Mesendoderm (in vitro differentiated cells): Measurements from ENCODE around the gene USF2.

ENCODE experiments used
- DNase-seq: peaks from one replicate; pipeline ENCODE4 v3.0.0; 2013
- H2AK5ac ChIP-seq: 2 replicates; pipeline ENCODE4 v1.6.1; 2013; ENCODE audit warnings: low read length, inconsistent platforms
- H2BK120ac ChIP-seq: 2 replicates; pipeline ENCODE4 v1.6.1; 2013; ENCODE audit warnings: low read depth, mild to moderate bottlenecking, low read length, moderate library complexity, mixed read lengths
- H2BK15ac ChIP-seq: replicated peaks from 2 replicates; pipeline ENCODE4 v1.6.1; 2013; ENCODE audit warnings: low read depth, mild to moderate bottlenecking, moderate library complexity
- H2BK5ac ChIP-seq: 2 replicates; pipeline ENCODE4 v1.6.1; 2013; ENCODE audit warnings: low read length, inconsistent platforms
- H3K18ac ChIP-seq: 2 replicates; pipeline ENCODE4 v1.6.1; 2013; ENCODE audit warnings: mild to moderate bottlenecking, low read length, mixed read lengths
- H3K23ac ChIP-seq: one replicate; pipeline ENCODE4 v1.6.1; 2013; ENCODE audit warnings: low read length
- H3K27ac ChIP-seq: 2 replicates; pipeline ENCODE4 v1.5.1; 2013; ENCODE audit warnings: low read depth, mild to moderate bottlenecking, inconsistent platforms, low read length, moderate library complexity
- H3K27me3 ChIP-seq: 2 replicates; pipeline ENCODE4 v1.6.1; 2013; ENCODE audit warnings: low read length, control low read depth, mild to moderate bottlenecking, inconsistent platforms; ENCODE audit not compliant: insufficient read depth, poor library complexity
- H3K36me3 ChIP-seq: 2 replicates; pipeline ENCODE4 v1.6.1; 2013; ENCODE audit warnings: low read length, inconsistent platforms; ENCODE audit not compliant: control insufficient read depth, insufficient read depth
- H3K4ac ChIP-seq: one replicate; pipeline ENCODE4 v1.6.1; 2013; ENCODE audit warnings: low read depth, mild to moderate bottlenecking, low read length, moderate library complexity
- H3K4me1 ChIP-seq: 2 replicates; pipeline ENCODE4 v1.6.1; 2013; ENCODE audit warnings: low read depth, low read length, inconsistent platforms; ENCODE audit not compliant: control insufficient read depth
- H3K4me2 ChIP-seq: 2 replicates; pipeline ENCODE4 v1.6.1; 2013; ENCODE audit warnings: low read length
- H3K4me3 ChIP-seq: 2 replicates; pipeline ENCODE4 v1.5.1; 2013; ENCODE audit warnings: mild to moderate bottlenecking, low read length
- H3K56ac ChIP-seq: one replicate; pipeline ENCODE4 v1.6.1; 2013; ENCODE audit warnings: low read length
- H3K79me1 ChIP-seq: 2 replicates; pipeline ENCODE4 v1.6.1; 2013; ENCODE audit warnings: low read length, inconsistent platforms
- H3K79me2 ChIP-seq: 2 replicates; pipeline ENCODE4 v1.6.1; 2013; ENCODE audit warnings: mild to moderate bottlenecking, low read length; ENCODE audit not compliant: control insufficient read depth, insufficient read depth
- H3K9ac ChIP-seq: 2 replicates; pipeline ENCODE4 v1.6.1; 2013; ENCODE audit warnings: low read length, inconsistent platforms
- H4K5ac ChIP-seq: one replicate; pipeline ENCODE4 v1.6.1; 2013; ENCODE audit warnings: low read length
- H4K8ac ChIP-seq: one replicate; pipeline ENCODE4 v1.6.1; 2013; ENCODE audit warnings: low read depth, mild to moderate bottlenecking, control low read depth, low read length, moderate library complexity
- WGBS: extraction: QIAGEN DNeasy Blood & Tissue Kit; methylation state at CpG from one replicate; pipeline ENCODE4 v1.1.7; 2013; ENCODE audit warnings: low lambda C conversion rate, missing lambda C conversion rate; ENCODE audit not compliant: insufficient coverage; ENCODE audit errors: extremely low coverage; 5-methylcytosine and 5-hydroxymethylcytosine counted together

USF2 gene

GRCh38 chr19:35254341-35255297 is 14.1 kb upstream of the USF2 start:
- no peak overlapping the region for H3K56ac ChIP-seq
- peaks cover 11% of the 10 kb centered on the region for H3K36me3 ChIP-seq
- H2AK5ac ChIP-seq = no peak overlapping the region
- H3K23ac ChIP-seq = no peak overlapping the region
- no peak overlapping the region for H3K4me2 ChIP-seq
- H2BK15ac ChIP-seq = no peak overlapping the region
- H3K27me3 ChIP-seq = no peaks in the 10 kb centered on the region
- H2BK120ac ChIP-seq = no peak overlapping the region
- no peak overlapping the region for H4K5ac ChIP-seq
- no peak overlapping the region for H3K4ac ChIP-seq
- H4K8ac ChIP-seq = no peak overlapping the region
- H2BK5ac ChIP-seq = no peak overlapping the region
- no peak for DNase-seq
- H3K79me1 ChIP-seq = peaks cover 23% of the 10 kb centered on the region
- no peak overlapping the region for H3K9ac ChIP-seq
- H3K79me2 ChIP-seq = peaks cover 18% of the 10 kb centered on the region
- H3K4me3 ChIP-seq = no peak overlapping the region
- H3K27ac ChIP-seq = no peak overlapping the region
- no peak overlapping the region for H3K18ac ChIP-seq
- no CpG with 5 or more reads among the region's 17 CpGs for WGBS
- H3K4me1 ChIP-seq = peaks cover 3% of the 10 kb centered on the region

GRCh38 chr19:35256566-35256965 is 12.2 kb upstream of the USF2 start:
- Histone ChIP-seq H3K23ac (no peak overlapping the region), H3K4me3 (no peak overlapping the region), H4K5ac (no peak overlapping the region), H4K8ac (no peak overlapping the region), H3K56ac (no peak overlapping the region), H2AK5ac (no peak overlapping the region), H3K79me1 (peaks cover 12% of the 10 kb centered on the region), H3K4me2 (no peak overlapping the region), H3K79me2 (peaks cover 5% of the 10 kb centered on the region), H3K18ac (no peak overlapping the region), H3K27ac (no peak overlapping the region), H3K4ac (no peak overlapping the region), H2BK15ac (no peak overlapping the region), H2BK5ac (no peak overlapping the region), H3K27me3 (no peaks in the 10 kb centered on the region), H3K9ac (no peak overlapping the region), H3K4me1 (no peaks in the 10 kb centered on the region), H2BK120ac (no peak overlapping the region), H3K36me3 (peaks cover 7% of the 10 kb centered on the region)
- no peak for DNase-seq
- WGBS = no CpG with 5 or more reads among the region's 2 CpGs

GRCh38 chr19:35257113-35257461 is 11.7 kb upstream of the USF2 start:
- WGBS = no CpG with 5 or more reads among the region's 9 CpGs

GRCh38 chr19:35260694-35261304 is 8.0 kb upstream of the USF2 start:
- no peak overlapping the region for H2BK120ac ChIP-seq
- H3K4me2 ChIP-seq = no peak overlapping the region
- no peaks in the 10 kb centered on the region for H3K79me2 ChIP-seq
- H3K36me3 ChIP-seq = peaks cover 10% of the 10 kb centered on the region
- H4K5ac ChIP-seq = no peak overlapping the region
- H3K18ac ChIP-seq = no peak overlapping the region
- no peak overlapping the region for H2BK15ac ChIP-seq
- H3K79me1 ChIP-seq = peaks cover 3% of the 10 kb centered on the region
- H3K27me3 ChIP-seq = no peaks in the 10 kb centered on the region
- no CpG with 5 or more reads among the region's 10 CpGs for WGBS
- H2BK5ac ChIP-seq = no peak overlapping the region
- DNase-seq = no peak
- H3K4me3 ChIP-seq = no peak overlapping the region
- H3K56ac ChIP-seq = no peak overlapping the region
- H4K8ac ChIP-seq = no peak overlapping the region
- no peak overlapping the region for H3K9ac ChIP-seq
- H2AK5ac ChIP-seq = no peak overlapping the region
- H3K27ac ChIP-seq = no peak overlapping the region
- H3K4ac ChIP-seq = no peak overlapping the region
- no peaks in the 10 kb centered on the region for H3K4me1 ChIP-seq
- no peak overlapping the region for H3K23ac ChIP-seq

More at GRCh38 chr19:35257113-35257461, 11.7 kb upstream of the USF2 start:
- H3K79me1 ChIP-seq = peaks cover 11% of the 10 kb centered on the region
- H3K56ac ChIP-seq = no peak overlapping the region
- peaks cover 4% of the 10 kb centered on the region for H3K79me2 ChIP-seq
- H3K9ac ChIP-seq = no peak overlapping the region
- H4K5ac ChIP-seq = no peak overlapping the region
- H3K27me3 ChIP-seq = no peaks in the 10 kb centered on the region
- no peak overlapping the region for H3K4ac ChIP-seq
- no peak overlapping the region for H3K27ac ChIP-seq
- no peak overlapping the region for H2AK5ac ChIP-seq
- peaks cover 6% of the 10 kb centered on the region for H3K36me3 ChIP-seq
- H3K4me1 ChIP-seq = no peaks in the 10 kb centered on the region
- H3K23ac ChIP-seq = no peak overlapping the region
- no peak for DNase-seq
- no peak overlapping the region for H2BK120ac ChIP-seq
- no peak overlapping the region for H4K8ac ChIP-seq
- H2BK5ac ChIP-seq = no peak overlapping the region
- no peak overlapping the region for H2BK15ac ChIP-seq
- H3K4me3 ChIP-seq = no peak overlapping the region
- no peak overlapping the region for H3K18ac ChIP-seq
- H3K4me2 ChIP-seq = no peak overlapping the region

- DNase-seq = no peak
- no peak overlapping the region for H3K18ac ChIP-seq
- H3K79me2 ChIP-seq = no peaks in the 10 kb centered on the region
- H2AK5ac ChIP-seq = no peak overlapping the region
- no peak overlapping the region for H3K9ac ChIP-seq
- H3K27me3 ChIP-seq = no peaks in the 10 kb centered on the region
- no peak overlapping the region for H4K8ac ChIP-seq
- no peak overlapping the region for H3K4ac ChIP-seq
- peaks cover 12% of the 10 kb centered on the region for H3K36me3 ChIP-seq
- H2BK5ac ChIP-seq = no peak overlapping the region
- H3K27ac ChIP-seq = no peak overlapping the region
- H4K5ac ChIP-seq = no peak overlapping the region
- no peak overlapping the region for H3K23ac ChIP-seq
- no CpG with 5 or more reads among the region's 12 CpGs for WGBS
- no peak overlapping the region for H3K56ac ChIP-seq
- no peak overlapping the region for H2BK120ac ChIP-seq
- H3K4me2 ChIP-seq = no peak overlapping the region
- no peak overlapping the region for H3K4me3 ChIP-seq
- no peak overlapping the region for H2BK15ac ChIP-seq
- no peaks in the 10 kb centered on the region for H3K4me1 ChIP-seq
- H3K79me1 ChIP-seq = peaks cover 5% of the 10 kb centered on the region
These were observed 7.2 kb upstream of the USF2 start for GRCh38 chr19:35261356-35262100.
